HepG2 (cell line): ENCODE results near the gene MRPS31. TPM values are rescaled to one million over a fixed set of nuclear protein-coding genes. Genes with fewer than 3 reads are reported as not detected.

Source experiments
- ATM ChIP-seq: fragments of 450-650 bp; IDR thresholded peaks from 2 replicates; pipeline ENCODE4 v1.7.1; 2017; ENCODE audit warnings: mild to moderate bottlenecking, borderline replicate concordance
- BRCA1 ChIP-seq: sonication (generic); formaldehyde crosslinking; IDR thresholded peaks from 2 replicates; pipeline ENCODE4 v1.4.0; 2020; ENCODE audit warnings: missing genetic modification reagents
- HNRNPL ChIP-seq: fragments of 200-400 bp; formaldehyde crosslinking; IDR thresholded peaks from 2 replicates; pipeline ENCODE4 v1.6.1; 2017; ENCODE audit warnings: mild to moderate bottlenecking, low read depth, low read length
- KDM5B ChIP-seq: sonication (generic); formaldehyde crosslinking; IDR thresholded peaks from 2 replicates; pipeline ENCODE4 v1.4.0; 2020; ENCODE audit warnings: missing genetic modification reagents, mild to moderate bottlenecking, borderline replicate concordance
- MED1 ChIP-seq: sonication (generic); formaldehyde crosslinking; IDR thresholded peaks from 2 replicates; pipeline ENCODE4 v1.4.0; 2020; ENCODE audit warnings: missing genetic modification reagents
- NFE2L2 ChIP-seq: fragments of 150-350 bp; IDR thresholded peaks from 2 replicates; pipeline ENCODE4 v1.6.1; 2014; ENCODE audit warnings: low read length
- NR1H2 ChIP-seq: sonication (generic); formaldehyde crosslinking; IDR thresholded peaks from 2 replicates; pipeline ENCODE4 v1.8.1; 2022; ENCODE audit warnings: low read depth, missing genetic modification reagents, borderline replicate concordance
- PAX8 ChIP-seq: sonication (generic); formaldehyde crosslinking; IDR thresholded peaks from 2 replicates; pipeline ENCODE4 v1.8.0; 2022; ENCODE audit warnings: mild to moderate bottlenecking, missing genetic modification reagents, borderline replicate concordance
- RXRB ChIP-seq: IDR thresholded peaks from 2 replicates; pipeline ENCODE4 v1.6.1; 2016; ENCODE audit warnings: borderline replicate concordance, missing genetic modification reagents, missing compliant biosample characterization
- SIN3A ChIP-seq: IDR thresholded peaks from 2 replicates; pipeline ENCODE4 v1.6.1; 2011; ENCODE audit warnings: low read depth, mild to moderate bottlenecking, control low read depth, low read length, borderline replicate concordance
- SNAPC5 ChIP-seq: sonication (generic); formaldehyde crosslinking; IDR thresholded peaks from 2 replicates; pipeline ENCODE4 v1.8.1; 2023; ENCODE audit warnings: mild to moderate bottlenecking, missing genetic modification reagents, borderline replicate concordance
- SOX13 ChIP-seq, 3 experiments: fragments of 450-650 bp in 1 of 3; sonication (generic) in 1 of 3; formaldehyde crosslinking in 1 of 3; IDR thresholded peaks in 2 of 3; conservative IDR thresholded peaks in 1 of 3; 2 replicates each; pipeline versions ENCODE4 v1.5.0 to v1.6.1; 2016 to 2020; ENCODE audit warnings: antibody characterized with exemption in 1 of 3, mild to moderate bottlenecking in 1 of 3, missing compliant biosample characterization in 1 of 3, missing genetic modification reagents in 1 of 3, moderate library complexity in 1 of 3
- TARDBP ChIP-seq: sonication (generic); formaldehyde crosslinking; IDR thresholded peaks from 2 replicates; pipeline ENCODE4 v1.8.0; 2022; ENCODE audit warnings: mild to moderate bottlenecking, missing genetic modification reagents
- ZBTB33 ChIP-seq: sonication (generic); formaldehyde crosslinking; IDR thresholded peaks from 2 replicates; pipeline ENCODE4 v1.4.0; 2020; ENCODE audit warnings: missing genetic modification reagents
- ZBTB46 ChIP-seq: sonication (generic); formaldehyde crosslinking; IDR thresholded peaks from 2 replicates; pipeline ENCODE4 v1.4.0; 2020; ENCODE audit warnings: mild to moderate bottlenecking, missing genetic modification reagents, borderline replicate concordance
- ZNF232 ChIP-seq: sonication (generic); formaldehyde crosslinking; IDR thresholded peaks from 2 replicates; pipeline ENCODE4 v1.4.0; 2020; ENCODE audit warnings: missing genetic modification reagents, borderline replicate concordance
- ZNF607 ChIP-seq: sonication (generic); formaldehyde crosslinking; IDR thresholded peaks from 2 replicates; pipeline ENCODE4 v1.5.1; 2020; ENCODE audit warnings: missing genetic modification reagents, mild to moderate bottlenecking, borderline replicate concordance
- ZNF639 ChIP-seq: conservative IDR thresholded peaks from 2 replicates; pipeline ENCODE4 v1.6.1; 2018; ENCODE audit warnings: missing genetic modification reagents
- ZNF772 ChIP-seq: sonication (generic); formaldehyde crosslinking; IDR thresholded peaks from 2 replicates; pipeline ENCODE4 v1.5.0; 2020; ENCODE audit warnings: mild to moderate bottlenecking, missing genetic modification reagents
- polyA plus RNA-seq, 8 experiments: library from polyadenylated mRNA; depleted of rRNA in 3 of 8; stranded (reverse) in 7 of 8; unstranded in 1 of 8; fragments of >200 nt; fragmentation: Illumina TruSeq in 4 of 8; extraction: Trizol in 4 of 8; gene quantifications; 2 replicates each; pipeline versions ENCODE4 v1.2.1 to v1.2.3, GENCODE V29; 2011 to 2016; ENCODE audit warnings: low read depth in 4 of 8, missing spikeins in 1 of 8, mixed read lengths in 1 of 8; ENCODE audit not compliant: insufficient read depth in 1 of 8
- total RNA-seq, 5 experiments: library from RNA; depleted of rRNA; stranded (reverse); fragments of >200 nt; fragmentation: Illumina TruSeq; extraction: Trizol; gene quantifications; 2 replicates each; pipeline ENCODE4 v1.2.3, GENCODE V29; 2016; ENCODE audit warnings: low read depth in 1 of 5

Gene MRPS31
- total and polyA plus RNA-seq, 2 of the 13 experiments (the other 11 are each of a cell fraction or from before 2014, with no cell fraction given), result 23.7 to 34.1 TPM

GRCh38 chr13:40770934-40771618, at the start of gene MRPS31 (continued):
- TF ChIP-seq ZNF639 (CRISPR knock-in tag) (peak; percentile 90), SIN3A (peak; percentile 84; the same call in 1 of the 2 replicates), KDM5B (peak; percentile 91; the same call in 1 of the 2 replicates), HNRNPL (peak; percentile 47; the same call in 1 of the 2 replicates), TARDBP (CRISPR knock-in tag) (peak; percentile 99), SOX13 (IDR thresholded peaks at IDR 0.05) (no peak), SOX13 (CRISPR knock-in tag; conservative IDR thresholded peaks at IDR 0.05 in 1 of 2, IDR thresholded peaks at IDR 0.05 in 1 of 2) (peak in 1 of 2 experiments; percentile 83; a peak in 2 of 4 replicates), ZNF607 (CRISPR knock-in tag) (peak; percentile 89), ZNF232 (CRISPR knock-in tag) (peak; percentile 83), ATM (no peak), ZNF772 (peak; percentile 94), RXRB (peak; percentile 85), MED1 (CRISPR knock-in tag) (peak; percentile 85), NR1H2 (CRISPR knock-in tag) (no peak; the same call in 1 of the 2 replicates), SNAPC5 (0 out of 2 replicates have a peak, but pooled peaks have one; percentile 68), ZBTB33 (CRISPR knock-in tag) (peak; percentile 77), BRCA1 (CRISPR knock-in tag) (no peak), ZBTB46 (CRISPR knock-in tag) (no peak), PAX8 (CRISPR knock-in tag) (peak; percentile 47; the same call in 1 of the 2 replicates), NFE2L2 (no peak)
